ENCODE data around the gene DCUN1D2. TPM values are rescaled to one million over a fixed set of nuclear protein-coding genes. Genes with fewer than 3 reads are reported as not detected.
"Not testable (repeated sequence)": the region's sequence is repeated elsewhere in the genome, so short reads cannot be mapped to it uniquely, and the experiment has no call there.

DCUN1D2 gene
- total RNA-seq, 1 donor from 2014 or later: 26.2 TPM

- Mint-ChIP-seq H3K27ac (no peak overlapping the region), H3K4me3 (no peak overlapping the region), H3K27me3 (no peaks in the 10 kb centered on the region), H3K4me1 (peaks cover 23% of the 10 kb centered on the region), H3K9me3 (no peaks in the 10 kb centered on the region), H3K36me3 (ENCODE audit: low read depth) (no peaks in the 10 kb centered on the region)
- CTCF ChIA-PET: no interaction called here
- intact Hi-C loops (cut with micrococcal nuclease): no loop called here
- POLR2A ChIA-PET: no interaction called here
- ATAC-seq (ENCODE audit: low read depth) (no peak), DNase-seq (no peak)
- TF ChIP-seq, protein P1, sequence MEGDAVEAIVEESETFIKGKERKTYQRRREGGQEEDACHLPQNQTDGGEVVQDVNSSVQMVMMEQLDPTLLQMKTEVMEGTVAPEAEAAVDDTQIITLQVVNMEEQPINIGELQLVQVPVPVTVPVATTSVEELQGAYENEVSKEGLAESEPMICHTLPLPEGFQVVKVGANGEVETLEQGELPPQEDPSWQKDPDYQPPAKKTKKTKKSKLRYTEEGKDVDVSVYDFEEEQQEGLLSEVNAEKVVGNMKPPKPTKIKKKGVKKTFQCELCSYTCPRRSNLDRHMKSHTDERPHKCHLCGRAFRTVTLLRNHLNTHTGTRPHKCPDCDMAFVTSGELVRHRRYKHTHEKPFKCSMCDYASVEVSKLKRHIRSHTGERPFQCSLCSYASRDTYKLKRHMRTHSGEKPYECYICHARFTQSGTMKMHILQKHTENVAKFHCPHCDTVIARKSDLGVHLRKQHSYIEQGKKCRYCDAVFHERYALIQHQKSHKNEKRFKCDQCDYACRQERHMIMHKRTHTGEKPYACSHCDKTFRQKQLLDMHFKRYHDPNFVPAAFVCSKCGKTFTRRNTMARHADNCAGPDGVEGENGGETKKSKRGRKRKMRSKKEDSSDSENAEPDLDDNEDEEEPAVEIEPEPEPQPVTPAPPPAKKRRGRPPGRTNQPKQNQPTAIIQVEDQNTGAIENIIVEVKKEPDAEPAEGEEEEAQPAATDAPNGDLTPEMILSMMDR (IDR thresholded peaks at IDR 0.05): no peak
Observed at GRCh38 chr13:113441661-113442060, 48.9 kb downstream of the DCUN1D2 start.

DNA sequence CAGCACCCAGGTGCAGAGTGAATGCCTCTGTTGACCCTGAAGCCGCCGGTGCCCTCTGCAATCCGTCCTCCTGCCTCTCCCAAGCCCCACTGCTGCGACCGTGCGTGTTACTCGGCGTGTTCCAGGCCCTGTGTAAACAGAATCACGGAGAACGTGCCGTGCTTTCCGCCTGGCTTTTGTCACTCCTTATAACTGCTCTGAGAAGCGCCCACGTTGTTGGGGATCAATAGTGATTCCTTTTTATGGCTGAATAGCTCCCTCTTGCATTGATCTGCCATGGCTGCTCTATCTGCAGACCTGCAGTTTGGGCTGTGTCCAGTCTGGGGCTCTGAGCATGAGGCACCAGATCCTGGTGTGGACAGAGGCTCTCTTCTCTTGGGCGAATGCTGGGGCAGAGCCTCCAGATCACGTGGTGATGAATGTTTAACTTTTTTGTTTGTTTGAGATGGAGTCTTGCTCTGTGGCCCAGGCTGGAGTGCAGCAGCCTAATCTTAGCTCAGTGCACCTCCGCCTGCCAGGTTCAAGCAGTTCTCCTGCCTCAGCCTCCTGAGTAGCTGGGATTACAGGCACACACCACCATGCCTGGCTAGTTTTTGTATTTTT lies 53.0 kb downstream of the DCUN1D2 start:
- H3K4me3 Mint-ChIP-seq: no peak overlapping the region
- POLR2A ChIA-PET: no interaction called here

DNA sequence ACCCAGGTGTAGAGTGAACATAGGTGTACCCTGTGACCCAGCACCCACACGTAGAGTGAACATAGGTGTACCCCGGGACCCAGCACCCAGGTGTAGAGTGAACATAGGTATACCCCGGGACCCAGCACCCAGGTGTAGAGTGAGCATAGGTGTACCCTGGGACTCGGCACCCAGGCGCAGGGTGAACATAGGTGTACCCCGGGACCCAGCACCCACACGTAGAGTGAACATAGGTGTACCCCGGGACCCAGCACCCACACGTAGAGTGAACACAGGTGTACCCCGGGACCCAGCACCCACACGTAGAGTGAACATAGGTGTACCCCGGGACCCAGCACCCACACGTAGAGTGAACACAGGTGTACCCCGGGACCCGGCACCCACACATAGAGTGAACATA lies 53.6 kb downstream of the DCUN1D2 start:
- H3K9me3 Mint-ChIP-seq; ATAC-seq (ENCODE audit: low read depth); POLR2A ChIA-PET; H3K4me1 Mint-ChIP-seq; H3K27me3 Mint-ChIP-seq; DNase-seq; intact Hi-C loops (cut with micrococcal nuclease); H3K36me3 Mint-ChIP-seq (ENCODE audit: low read depth); H3K4me3 Mint-ChIP-seq; CTCF ChIA-PET; H3K27ac Mint-ChIP-seq: not testable (repeated sequence)

More for the DNA sequence above, 53.0 kb downstream of the DCUN1D2 start:
- DNase-seq: no peak
- Mint-ChIP-seq H3K27me3 (no peaks in the 10 kb centered on the region), H3K9me3 (no peaks in the 10 kb centered on the region), H3K27ac (no peak overlapping the region), H3K4me1 (no peaks in the 10 kb centered on the region), H3K36me3 (ENCODE audit: low read depth) (no peaks in the 10 kb centered on the region)
- TF ChIP-seq, protein P1 (IDR thresholded peaks at IDR 0.05): no peak
- intact Hi-C loops (cut with micrococcal nuclease): no loop called here
- CTCF ChIA-PET: no interaction called here
- ATAC-seq (ENCODE audit: low read depth): no peak

- CTCF ChIA-PET; ATAC-seq (ENCODE audit: low read depth); H3K36me3 Mint-ChIP-seq (ENCODE audit: low read depth); POLR2A ChIA-PET; H3K9me3 Mint-ChIP-seq; H3K27ac Mint-ChIP-seq; H3K27me3 Mint-ChIP-seq; intact Hi-C loops (cut with micrococcal nuclease); DNase-seq; H3K4me1 Mint-ChIP-seq; H3K4me3 Mint-ChIP-seq: not testable (repeated sequence)
Observed at GRCh38 chr13:113435907-113436306, 54.6 kb downstream of the DCUN1D2 start.

- Mint-ChIP-seq H3K27ac (no peak overlapping the region), H3K27me3 (no peaks in the 10 kb centered on the region), H3K36me3 (ENCODE audit: low read depth) (no peaks in the 10 kb centered on the region), H3K4me1 (no peaks in the 10 kb centered on the region), H3K4me3 (no peak overlapping the region), H3K9me3 (no peaks in the 10 kb centered on the region)
- ATAC-seq (ENCODE audit: low read depth) (no peak), DNase-seq (no peak)
- TF ChIP-seq, protein P1 (IDR thresholded peaks at IDR 0.05): no peak
- intact Hi-C loops (cut with micrococcal nuclease): no loop called here
- POLR2A ChIA-PET: no interaction called here
- CTCF ChIA-PET: no interaction called here
Observed at GRCh38 chr13:113433391-113433916, 57.1 kb downstream of the DCUN1D2 start.

DNA sequence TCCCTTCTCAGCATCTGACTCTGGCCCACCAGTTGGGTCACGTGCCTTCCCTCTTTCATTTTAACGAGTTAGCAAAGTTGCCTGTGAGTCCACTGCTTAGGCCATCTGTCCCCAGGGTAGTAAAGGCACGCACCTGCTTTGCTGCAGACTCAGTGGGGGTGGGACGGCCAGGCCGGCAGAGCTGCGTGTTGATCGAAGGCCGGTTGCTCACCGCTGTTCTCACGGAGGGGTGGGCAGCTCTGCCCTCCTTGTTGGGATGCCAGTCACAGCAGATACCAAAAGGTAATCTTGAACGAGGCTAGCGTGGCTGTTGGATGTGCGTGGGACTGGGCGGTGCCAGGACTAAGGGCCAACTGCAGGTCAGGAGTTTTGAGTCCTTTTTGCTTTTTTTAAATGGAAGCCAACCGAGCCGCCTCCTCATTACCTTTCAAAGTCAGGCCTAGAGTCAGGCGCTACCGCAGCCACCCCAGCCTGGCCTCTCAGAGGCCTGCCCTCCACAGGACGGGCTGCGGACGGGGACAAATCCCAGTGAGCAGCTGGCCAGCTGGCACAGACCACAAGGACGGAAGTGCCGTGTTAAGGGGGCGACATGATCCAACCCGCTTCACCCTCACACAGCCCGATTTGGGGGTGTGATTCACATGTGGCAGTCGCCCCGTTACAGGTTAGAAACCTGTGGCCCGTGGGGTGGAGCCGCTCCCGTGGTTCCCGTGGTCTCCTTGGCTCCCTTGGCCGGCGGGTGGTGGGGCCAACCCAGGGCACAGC lies 57.8 kb downstream of the DCUN1D2 start:
- intact Hi-C loops (cut with micrococcal nuclease): no loop called here
- Mint-ChIP-seq H3K4me3 (no peak overlapping the region), H3K4me1 (no peaks in the 10 kb centered on the region), H3K27me3 (no peaks in the 10 kb centered on the region), H3K36me3 (ENCODE audit: low read depth) (no peaks in the 10 kb centered on the region), H3K27ac (no peak overlapping the region), H3K9me3 (no peaks in the 10 kb centered on the region)
- ChIA-PET POLR2A (no interaction called here), CTCF (no interaction called here)
- ATAC-seq (ENCODE audit: low read depth) (no peak), DNase-seq (no peak)
- TF ChIP-seq, protein P1 (IDR thresholded peaks at IDR 0.05): no peak
